Measurements from ENCODE around the gene HIP1.

HIP1 gene

DNA sequence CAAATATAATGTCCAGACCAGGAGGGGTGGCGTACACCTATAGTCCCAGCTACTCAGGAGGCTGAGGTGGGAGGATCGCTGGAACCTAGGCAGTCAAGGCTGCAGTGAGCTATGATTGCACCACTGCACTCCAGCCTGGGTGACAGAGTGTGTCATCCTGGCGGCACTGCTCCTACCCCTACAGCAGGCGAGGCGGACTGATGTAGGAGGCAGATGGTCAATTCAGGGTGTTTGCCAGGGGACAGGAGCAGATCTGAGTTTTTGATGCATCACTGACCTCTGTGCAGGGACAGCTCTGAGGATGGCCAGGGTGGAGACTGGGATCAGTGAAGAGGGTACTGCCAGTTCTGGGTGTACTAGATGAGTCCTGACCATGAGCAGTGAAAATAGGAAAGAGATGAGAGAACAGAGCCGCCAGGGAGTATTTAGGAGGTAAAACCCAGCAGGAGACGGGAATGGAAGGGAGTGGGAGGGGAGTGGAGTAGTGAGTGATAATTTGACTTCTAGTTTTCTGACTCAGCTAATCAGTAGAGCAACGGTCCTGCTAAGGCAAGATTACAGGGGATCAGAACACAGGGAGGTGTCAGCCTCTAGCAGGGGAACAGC, 75.3 kb downstream of the HIP1 start:
- no peak for DNase-seq (ENCODE audit: extremely low read depth, low read depth)
- TF ChIP-seq, protein P1, sequence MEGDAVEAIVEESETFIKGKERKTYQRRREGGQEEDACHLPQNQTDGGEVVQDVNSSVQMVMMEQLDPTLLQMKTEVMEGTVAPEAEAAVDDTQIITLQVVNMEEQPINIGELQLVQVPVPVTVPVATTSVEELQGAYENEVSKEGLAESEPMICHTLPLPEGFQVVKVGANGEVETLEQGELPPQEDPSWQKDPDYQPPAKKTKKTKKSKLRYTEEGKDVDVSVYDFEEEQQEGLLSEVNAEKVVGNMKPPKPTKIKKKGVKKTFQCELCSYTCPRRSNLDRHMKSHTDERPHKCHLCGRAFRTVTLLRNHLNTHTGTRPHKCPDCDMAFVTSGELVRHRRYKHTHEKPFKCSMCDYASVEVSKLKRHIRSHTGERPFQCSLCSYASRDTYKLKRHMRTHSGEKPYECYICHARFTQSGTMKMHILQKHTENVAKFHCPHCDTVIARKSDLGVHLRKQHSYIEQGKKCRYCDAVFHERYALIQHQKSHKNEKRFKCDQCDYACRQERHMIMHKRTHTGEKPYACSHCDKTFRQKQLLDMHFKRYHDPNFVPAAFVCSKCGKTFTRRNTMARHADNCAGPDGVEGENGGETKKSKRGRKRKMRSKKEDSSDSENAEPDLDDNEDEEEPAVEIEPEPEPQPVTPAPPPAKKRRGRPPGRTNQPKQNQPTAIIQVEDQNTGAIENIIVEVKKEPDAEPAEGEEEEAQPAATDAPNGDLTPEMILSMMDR (IDR thresholded peaks at IDR 0.05; ENCODE audit: low read depth, low read length): no peak

DNA sequence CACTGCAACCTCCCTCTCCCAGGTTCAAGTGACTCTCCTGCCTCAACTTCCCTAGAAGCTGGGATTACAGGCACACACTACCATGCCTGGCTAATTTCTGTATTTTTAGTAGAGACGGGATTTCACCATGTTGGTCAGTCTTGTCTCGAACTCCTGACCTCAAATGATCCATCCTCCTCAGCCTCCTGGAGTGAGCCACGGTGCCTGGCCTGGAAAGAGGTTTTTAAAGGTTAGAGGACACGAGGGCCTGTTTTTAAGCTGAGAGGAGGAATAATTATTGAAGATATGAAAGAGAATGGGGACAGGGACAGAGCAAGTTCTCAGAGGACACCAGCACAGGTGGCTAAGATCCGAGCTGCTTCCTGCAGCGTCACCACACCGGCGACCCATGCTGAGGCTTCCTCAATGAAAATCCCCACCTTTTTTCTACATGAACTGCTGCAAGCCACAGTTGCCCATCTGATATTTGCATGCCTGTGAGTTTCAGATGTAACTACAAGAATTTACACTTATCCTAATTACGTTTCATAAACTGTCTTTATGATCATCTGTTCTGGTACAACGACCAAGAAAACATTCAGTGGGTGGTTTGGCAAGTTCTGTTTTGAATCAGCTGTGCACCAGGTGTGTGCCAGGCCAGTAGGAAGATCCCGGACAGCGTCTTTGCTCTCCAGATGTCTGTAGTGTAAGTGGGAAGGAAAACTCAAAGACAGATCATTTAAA, 76.0 kb downstream of the HIP1 start:
- TF ChIP-seq, protein P1 (IDR thresholded peaks at IDR 0.05; ENCODE audit: low read depth, low read length): no peak
- no peak for DNase-seq (ENCODE audit: extremely low read depth, low read depth)

DNA sequence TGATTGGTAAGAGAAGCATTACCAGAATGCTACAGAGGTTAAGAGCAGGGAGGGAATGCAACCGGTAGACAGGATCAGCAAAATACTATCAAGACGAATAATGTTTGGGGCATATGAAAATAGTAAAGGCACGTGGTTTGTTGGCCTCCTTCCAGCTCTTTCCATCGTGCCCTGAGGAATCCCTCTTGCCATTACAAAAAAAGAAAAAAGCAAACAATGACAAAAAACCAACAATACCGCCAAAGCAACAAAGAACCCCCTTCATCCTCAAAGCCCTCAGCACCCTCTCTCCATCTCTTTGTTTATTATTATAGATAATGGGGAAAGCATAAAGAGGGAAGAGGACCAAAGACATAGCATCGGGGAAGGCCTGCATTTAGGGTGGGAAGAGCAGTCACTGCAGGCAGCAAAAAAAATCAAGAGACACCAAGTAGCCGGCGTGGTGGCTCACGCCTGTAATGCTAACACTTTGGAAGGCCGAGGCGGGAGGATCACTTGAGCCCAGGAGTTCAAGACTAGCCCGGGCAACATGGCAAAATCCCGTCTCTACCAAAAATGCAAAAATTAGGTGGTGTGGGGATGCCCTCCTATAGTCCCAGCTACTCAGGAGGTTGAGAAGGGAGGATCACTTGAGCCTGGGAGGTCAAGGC, 78.0 kb downstream of the HIP1 start:
- TF ChIP-seq, protein P1 (IDR thresholded peaks at IDR 0.05; ENCODE audit: low read depth, low read length): no peak
- DNase-seq (ENCODE audit: extremely low read depth, low read depth): no peak

DNA sequence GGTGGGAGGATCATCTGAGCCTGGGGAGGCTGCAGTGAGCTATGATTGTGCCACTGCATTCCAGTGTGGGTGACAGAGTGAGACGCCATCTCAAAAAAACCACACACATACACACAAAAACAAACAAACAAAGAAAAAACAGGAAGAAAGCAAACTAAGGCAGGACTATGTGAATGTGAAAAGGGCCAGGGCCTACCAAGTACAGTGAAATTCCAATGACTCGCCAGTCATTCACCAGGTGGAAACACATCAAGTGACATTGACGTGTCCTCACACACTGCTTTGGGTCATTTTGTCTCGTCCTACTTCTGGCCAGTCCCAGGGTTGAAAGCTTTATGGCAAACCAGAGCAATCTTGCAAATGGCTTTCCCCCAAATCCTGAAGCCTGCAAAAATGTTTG, 79.9 kb downstream of the HIP1 start:
- TF ChIP-seq, protein P1 (IDR thresholded peaks at IDR 0.05; ENCODE audit: low read depth, low read length): no peak
- no peak for DNase-seq (ENCODE audit: extremely low read depth, low read depth)

DNA sequence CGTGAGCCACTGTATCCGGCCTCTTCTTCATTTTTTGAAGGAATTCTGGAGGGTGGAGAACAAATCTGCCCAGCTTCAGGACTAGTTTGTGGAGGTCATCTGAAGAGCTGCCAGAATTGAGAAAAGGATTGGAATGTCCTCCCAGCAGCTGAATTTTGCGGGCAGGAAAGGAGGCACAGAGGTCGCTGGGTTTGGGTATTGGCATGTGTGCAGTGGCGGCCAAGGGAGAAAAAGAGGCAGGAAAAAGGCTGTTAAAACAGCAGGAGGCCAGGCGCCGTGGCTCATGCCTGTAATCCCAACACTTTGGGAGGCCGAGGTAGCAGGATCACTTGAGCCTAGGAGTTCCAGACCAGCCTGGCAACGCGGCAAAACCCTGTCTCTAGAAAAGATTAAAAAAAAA, 80.4 kb downstream of the HIP1 start:
- no peak for DNase-seq (ENCODE audit: extremely low read depth, low read depth)
- TF ChIP-seq, protein P1 (IDR thresholded peaks at IDR 0.05; ENCODE audit: low read depth, low read length): no peak

DNA sequence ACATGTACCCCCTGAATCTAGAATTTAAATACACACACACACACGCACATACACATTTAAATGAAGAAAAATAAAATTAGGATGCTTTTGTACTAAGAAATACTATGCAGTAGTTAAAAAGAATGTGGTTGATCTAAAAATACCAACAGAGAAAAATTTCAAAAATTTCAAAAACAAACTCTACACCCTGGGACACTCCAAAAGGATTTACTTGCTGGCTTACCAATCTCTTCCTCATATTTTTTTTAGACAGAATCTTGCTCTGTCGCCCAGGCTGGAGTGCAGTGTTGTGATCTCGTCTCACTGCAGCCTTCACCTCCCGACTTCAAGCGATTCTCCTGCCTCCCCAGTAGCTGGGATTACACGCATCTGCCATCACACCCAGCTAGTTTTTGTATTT, 80.9 kb downstream of the HIP1 start:
- TF ChIP-seq, protein P1 (IDR thresholded peaks at IDR 0.05; ENCODE audit: low read depth, low read length): no peak
- no peak for DNase-seq (ENCODE audit: extremely low read depth, low read depth)

DNA sequence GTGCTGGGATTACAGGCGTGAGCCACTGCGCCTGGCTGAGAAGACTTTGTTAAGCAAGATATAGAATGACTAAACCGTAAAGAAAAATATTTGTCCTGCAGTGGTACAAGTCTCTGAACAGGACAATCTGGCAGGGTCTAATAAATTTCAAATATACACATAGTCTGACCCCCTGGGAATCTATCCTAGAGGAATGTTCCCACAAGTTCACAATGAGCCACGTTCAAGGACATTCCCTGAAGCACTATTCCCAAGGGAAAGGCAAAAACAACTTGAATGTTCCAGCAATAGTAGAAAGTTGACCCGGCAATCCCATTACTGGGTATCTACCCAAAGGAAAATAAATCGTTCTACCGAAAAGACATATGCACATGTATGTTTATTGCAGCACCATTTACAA, 82.0 kb downstream of the HIP1 start:
- no peak for DNase-seq (ENCODE audit: extremely low read depth, low read depth)
- TF ChIP-seq, protein P1 (IDR thresholded peaks at IDR 0.05; ENCODE audit: low read depth, low read length): no peak

Data from AG09319 (cell line).